ENCODE results near the gene PARK7.
A peak's percentile ranks its signal among the peaks of the same experiment; 100 is the strongest.

PARK7 gene

GRCh38 chr1:8014381-8014988, 53.0 kb downstream of the PARK7 start:
- FAIRE-seq (no peak), DNase-seq (ENCODE audit: insufficient read length) (no peak)
- TF ChIP-seq POLR2AphosphoS5 (IDR thresholded peaks at IDR 0.05; ENCODE audit: low read depth, low read length) (no peak), TAF1 (IDR thresholded peaks at IDR 0.05; ENCODE audit: borderline replicate concordance, low read depth, low read length) (no peak), POLR2A (IDR thresholded peaks at IDR 0.05; ENCODE audit: low read depth, low read length) (no peak)

DNA sequence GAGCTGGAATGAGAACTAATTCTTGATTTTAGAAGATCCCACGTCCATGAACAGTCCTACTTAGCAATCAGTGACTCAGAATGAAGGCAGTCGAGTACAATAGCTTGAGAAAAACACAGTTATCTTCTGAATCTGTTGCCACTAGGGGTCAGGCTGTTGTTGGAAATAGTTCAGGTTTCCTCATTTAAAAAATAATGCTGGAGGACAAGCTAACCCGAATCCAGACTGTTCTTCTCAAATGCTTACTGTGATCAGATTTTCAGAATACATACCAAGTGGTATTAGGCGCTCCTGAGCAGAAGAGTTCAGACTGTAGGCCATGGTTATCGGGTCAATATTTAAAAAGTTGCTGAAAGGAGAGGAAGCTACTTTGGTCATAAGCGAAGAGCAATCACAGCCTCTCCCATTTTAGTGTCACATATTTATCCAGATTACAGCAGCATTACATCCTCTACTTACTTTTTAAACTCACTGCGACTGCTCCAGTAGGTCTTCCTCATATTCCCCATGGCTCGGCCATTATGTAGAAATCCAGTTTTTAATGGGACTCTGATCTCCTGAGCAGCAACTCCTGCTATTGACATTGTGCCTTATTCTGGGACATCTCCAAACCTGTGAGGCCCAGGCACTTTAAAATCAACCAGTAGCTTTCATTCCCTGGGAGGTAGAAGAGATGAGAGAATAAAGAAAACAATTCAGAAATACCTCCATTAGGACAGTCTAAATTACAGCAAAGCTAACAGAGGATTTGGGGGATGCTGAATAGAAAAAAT, 53.7 kb downstream of the PARK7 start:
- DNase-seq (ENCODE audit: insufficient read length): no peak
- peak; percentile 61 for FAIRE-seq
- TF ChIP-seq POLR2AphosphoS5 (IDR thresholded peaks at IDR 0.05; ENCODE audit: low read depth, low read length) (no peak), TAF1 (IDR thresholded peaks at IDR 0.05; ENCODE audit: borderline replicate concordance, low read depth, low read length) (no peak), POLR2A (IDR thresholded peaks at IDR 0.05; ENCODE audit: low read depth, low read length) (no peak)

DNA sequence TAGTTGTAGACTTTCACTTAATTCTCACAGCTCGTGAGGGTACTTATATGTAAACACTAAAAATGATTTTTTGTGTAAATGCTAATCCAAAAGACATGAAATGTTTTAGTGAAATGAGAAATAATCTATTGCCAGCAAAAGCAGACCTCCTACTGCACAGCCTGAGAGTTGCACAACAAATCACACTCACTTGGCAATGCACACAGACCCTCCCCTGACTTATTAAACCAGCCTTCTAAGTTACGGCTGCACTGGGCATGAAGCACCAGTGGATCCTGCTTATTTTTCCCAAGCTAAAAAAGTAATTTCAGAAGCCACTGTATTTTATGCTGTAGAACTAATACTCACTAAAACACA, 54.3 kb downstream of the PARK7 start:
- no peak for FAIRE-seq
- DNase-seq (ENCODE audit: insufficient read length): no peak
- TF ChIP-seq POLR2A (IDR thresholded peaks at IDR 0.05; ENCODE audit: low read depth, low read length) (no peak), TAF1 (IDR thresholded peaks at IDR 0.05; ENCODE audit: borderline replicate concordance, low read depth, low read length) (no peak), POLR2AphosphoS5 (IDR thresholded peaks at IDR 0.05; ENCODE audit: low read depth, low read length) (no peak)

DNA sequence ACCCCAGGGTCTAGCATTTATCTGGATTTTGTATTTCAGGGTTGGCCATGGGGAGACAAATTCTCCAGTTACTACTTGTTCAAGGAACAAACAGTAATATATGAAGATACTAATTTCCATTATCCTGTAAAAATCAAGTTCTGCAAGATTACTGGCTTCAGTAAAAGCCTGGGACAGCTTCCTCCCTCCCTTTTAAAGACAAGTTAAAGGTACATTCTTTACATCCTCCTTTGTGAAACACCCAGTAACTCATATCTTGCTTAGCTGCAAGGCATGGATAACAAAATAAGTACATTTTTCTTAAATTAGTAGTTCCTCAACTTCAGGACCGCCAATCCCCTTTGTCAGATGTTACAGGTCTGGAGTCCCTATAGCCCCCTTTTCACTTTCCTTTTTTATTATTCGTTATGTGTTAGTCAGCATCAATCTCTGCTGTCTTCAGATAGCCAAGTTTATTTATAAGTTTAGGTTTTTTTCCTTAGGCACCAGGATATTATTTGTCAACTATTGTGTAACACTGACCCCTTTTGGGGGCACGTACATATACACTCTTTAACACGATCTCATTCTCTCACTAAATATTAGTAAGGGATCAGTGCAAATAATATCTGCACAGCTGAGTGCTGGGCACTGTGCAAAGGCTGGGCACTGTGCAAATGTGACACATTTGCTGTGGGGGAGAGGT, 54.8 kb downstream of the PARK7 start:
- TF ChIP-seq POLR2AphosphoS5 (IDR thresholded peaks at IDR 0.05; ENCODE audit: low read depth, low read length): no peak
- DNase-seq (ENCODE audit: insufficient read length) (no peak), FAIRE-seq (no peak)

- no peak for FAIRE-seq
- TF ChIP-seq TAF1 (IDR thresholded peaks at IDR 0.05; ENCODE audit: borderline replicate concordance, low read depth, low read length) (no peak), POLR2A (IDR thresholded peaks at IDR 0.05; ENCODE audit: low read depth, low read length) (no peak), POLR2AphosphoS5 (IDR thresholded peaks at IDR 0.05; ENCODE audit: low read depth, low read length) (no peak)
- DNase-seq (ENCODE audit: insufficient read length): no peak
Observed at GRCh38 chr1:8016895-8017241, 55.4 kb downstream of the PARK7 start.

DNA sequence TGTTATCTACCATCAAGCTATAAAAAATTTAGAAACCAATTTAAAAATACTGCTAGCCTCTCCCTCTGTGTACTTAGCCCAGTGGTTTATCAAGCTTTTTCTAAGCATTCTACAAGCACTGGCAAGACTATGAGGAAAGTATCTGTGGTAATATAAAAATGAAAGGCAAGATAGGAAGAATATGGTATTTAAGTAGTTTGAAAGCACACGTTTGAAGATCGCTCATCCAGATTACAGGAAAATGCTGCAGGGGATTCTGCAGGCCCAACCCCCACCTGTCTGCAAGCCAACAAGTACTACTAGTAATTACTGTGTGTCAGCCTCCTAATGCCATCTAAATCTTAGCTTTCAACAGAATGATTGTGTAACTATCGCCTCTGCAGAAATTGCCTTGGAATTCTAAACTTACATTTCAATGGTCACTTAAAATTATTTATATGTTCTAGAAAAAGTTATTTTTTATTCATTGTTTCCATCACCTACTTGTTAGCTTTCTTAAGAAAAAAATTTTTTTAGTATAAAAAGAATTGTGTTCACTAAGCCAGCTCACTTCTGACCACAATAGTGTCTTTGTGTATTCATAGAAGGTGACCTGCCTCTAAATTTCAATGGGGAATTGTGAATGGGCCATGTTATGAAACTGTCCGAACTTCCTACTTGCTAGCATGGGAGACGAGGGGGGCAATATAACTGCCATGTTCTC, 56.1 kb downstream of the PARK7 start:
- DNase-seq (ENCODE audit: insufficient read length) (no peak), FAIRE-seq (no peak)

DNA sequence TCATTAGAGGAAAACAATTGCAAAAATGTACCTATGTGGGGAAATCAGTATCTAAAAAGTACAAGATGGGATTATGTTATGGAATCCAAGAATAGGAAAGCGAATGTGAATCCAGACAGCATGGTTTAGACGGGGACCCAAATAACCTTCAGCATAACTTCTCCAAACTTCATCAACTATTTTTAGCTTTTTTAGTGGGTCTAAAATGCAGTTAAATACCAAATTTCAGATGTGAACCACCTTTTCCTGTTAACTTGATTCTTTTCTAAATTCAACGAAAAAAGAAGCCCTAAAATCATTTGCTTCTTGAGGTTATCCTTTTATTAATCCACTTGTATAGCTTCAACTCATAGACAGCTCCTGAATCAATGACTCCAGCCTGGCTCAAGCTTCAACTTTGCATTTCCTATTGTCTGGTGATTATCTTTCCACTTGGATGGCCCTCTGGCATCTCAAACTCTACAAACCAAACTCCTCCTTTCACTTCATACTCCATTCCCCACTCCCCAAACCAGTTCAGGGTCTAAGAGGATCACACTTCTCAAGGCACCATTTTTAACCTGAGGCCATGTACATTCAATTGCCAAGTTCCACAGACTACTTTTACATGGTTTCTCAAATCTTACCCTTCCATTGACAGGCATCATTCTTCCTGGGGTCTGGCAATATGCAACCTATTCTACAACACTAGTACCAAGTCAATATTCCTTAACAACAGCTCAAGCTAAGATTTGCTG, 57.1 kb downstream of the PARK7 start:
- DNase-seq (ENCODE audit: insufficient read length) (no peak), FAIRE-seq (no peak)
- no peak for TF ChIP-seq TAF1 (IDR thresholded peaks at IDR 0.05; ENCODE audit: borderline replicate concordance, low read depth, low read length)
- no peak for TF ChIP-seq POLR2AphosphoS5 (IDR thresholded peaks at IDR 0.05; ENCODE audit: low read depth, low read length)
- no peak for TF ChIP-seq POLR2A (IDR thresholded peaks at IDR 0.05; ENCODE audit: low read depth, low read length)

More for the DNA sequence above, 56.1 kb downstream of the PARK7 start:
- TF ChIP-seq POLR2AphosphoS5 (IDR thresholded peaks at IDR 0.05; ENCODE audit: low read depth, low read length) (no peak), TAF1 (IDR thresholded peaks at IDR 0.05; ENCODE audit: borderline replicate concordance, low read depth, low read length) (no peak), POLR2A (IDR thresholded peaks at IDR 0.05; ENCODE audit: low read depth, low read length) (no peak)

DNA sequence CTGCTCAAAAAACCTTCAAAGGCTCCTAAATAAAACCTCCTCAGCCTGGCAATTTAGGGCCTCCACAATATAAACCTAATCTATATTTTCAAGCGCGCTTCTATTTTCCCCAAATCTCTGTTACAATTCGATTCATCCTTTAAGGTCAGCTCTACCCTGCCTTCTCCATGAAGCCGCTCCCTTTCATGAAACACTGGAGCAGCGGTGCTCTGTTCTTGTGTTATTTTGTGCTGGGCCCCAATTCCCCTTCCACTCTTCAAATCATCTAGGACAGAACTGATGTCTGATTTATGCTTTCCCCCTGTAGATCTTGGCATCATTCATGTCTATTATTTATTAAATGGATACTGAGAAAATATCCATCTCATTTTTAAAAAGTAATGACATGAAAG, 57.7 kb downstream of the PARK7 start:
- DNase-seq (ENCODE audit: insufficient read length) (no peak), FAIRE-seq (no peak)
- TF ChIP-seq POLR2A (IDR thresholded peaks at IDR 0.05; ENCODE audit: low read depth, low read length) (no peak), TAF1 (IDR thresholded peaks at IDR 0.05; ENCODE audit: borderline replicate concordance, low read depth, low read length) (no peak), POLR2AphosphoS5 (IDR thresholded peaks at IDR 0.05; ENCODE audit: low read depth, low read length) (no peak)

- DNase-seq (ENCODE audit: insufficient read length) (no peak), FAIRE-seq (no peak)
Observed at GRCh38 chr1:8020032-8020431, 58.5 kb downstream of the PARK7 start.

DNA sequence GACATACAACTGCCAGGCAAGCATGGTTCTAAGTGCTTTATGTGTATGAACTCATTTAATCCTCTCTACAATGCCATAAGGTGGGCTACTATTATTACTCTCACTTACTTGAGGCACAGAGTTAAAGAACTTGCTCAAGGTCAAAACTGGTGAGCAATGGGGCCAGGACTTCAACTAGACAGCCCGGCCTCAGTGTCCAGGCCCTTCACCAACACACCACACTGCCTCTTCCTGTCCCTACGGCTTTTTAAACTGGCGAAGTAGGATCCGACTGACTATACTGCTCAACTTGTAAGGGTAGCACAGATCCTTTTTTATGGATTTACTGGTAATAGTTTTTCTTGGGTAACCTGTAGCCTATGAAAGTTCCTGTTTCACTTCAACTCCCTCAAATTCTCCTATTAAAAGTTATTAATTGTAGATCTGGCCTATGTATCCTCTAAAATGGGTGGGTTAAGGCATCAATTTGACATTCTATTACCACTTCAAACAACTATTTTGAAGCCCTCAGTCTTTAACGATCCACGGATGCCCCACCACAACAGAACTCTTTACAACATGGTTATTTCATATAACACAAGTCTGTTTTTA, 60.3 kb downstream of the PARK7 start:
- FAIRE-seq (no peak), DNase-seq (ENCODE audit: insufficient read length) (no peak)
- TF ChIP-seq POLR2A (IDR thresholded peaks at IDR 0.05; ENCODE audit: low read depth, low read length): no peak
- no peak for TF ChIP-seq POLR2AphosphoS5 (IDR thresholded peaks at IDR 0.05; ENCODE audit: low read depth, low read length)
- no peak for TF ChIP-seq TAF1 (IDR thresholded peaks at IDR 0.05; ENCODE audit: borderline replicate concordance, low read depth, low read length)

More at GRCh38 chr1:8020032-8020431, 58.5 kb downstream of the PARK7 start:
- TF ChIP-seq POLR2A (IDR thresholded peaks at IDR 0.05; ENCODE audit: low read depth, low read length) (no peak), POLR2AphosphoS5 (IDR thresholded peaks at IDR 0.05; ENCODE audit: low read depth, low read length) (no peak), TAF1 (IDR thresholded peaks at IDR 0.05; ENCODE audit: borderline replicate concordance, low read depth, low read length) (no peak)
